Mucosa of descending colon (tissue), 3 donors: ENCODE results near the gene ZNF385C. TPM values are rescaled to one million over a fixed set of nuclear protein-coding genes. Genes with fewer than 3 reads are reported as not detected.

ENCODE experiments used
- ATAC-seq: fragments of 200-7000 bp; cut with Tn5 transposase; one replicate; pipeline ENCODE4 v1.9.1; 2020; ENCODE audit warnings: mild to moderate bottlenecking, moderate library complexity
- DNase-seq, 3 donors: peaks; one replicate each; pipeline ENCODE4 v3.0.0-alpha.2; 2020
- H3K36me3 ChIP-seq: fragments of 200-600 bp; one replicate; pipeline ENCODE4 v1.8.0; 2021; ENCODE audit warnings: low read depth, mild to moderate bottlenecking
- H3K4me1 ChIP-seq: fragments of 200-600 bp; one replicate; pipeline ENCODE4 v1.8.0; 2021; ENCODE audit warnings: low read depth, mild to moderate bottlenecking
- H3K4me3 ChIP-seq: fragments of 200-600 bp; one replicate; pipeline ENCODE4 v1.8.0; 2021; ENCODE audit warnings: mild to moderate bottlenecking
- H3K9me3 ChIP-seq: fragments of 200-600 bp; one replicate; pipeline ENCODE4 v1.8.0; 2021; ENCODE audit warnings: mild to moderate bottlenecking
- CTCF ChIP-seq: fragments of 200-600 bp; IDR thresholded peaks from one replicate; pipeline ENCODE4 v1.8.0; 2022; ENCODE audit warnings: antibody characterized with exemption, mild to moderate bottlenecking
- intact Hi-C, 2 donors: fragments of 100-400 bp; cut with DNase I in 1 of 2; cut with micrococcal nuclease in 1 of 2; formaldehyde crosslinking; loops; one replicate each; pipeline versions ENCODE4 v1.11.0 to v1.11.1; 2022; cut with DNase I, micrococcal nuclease
- total RNA-seq, 3 donors: library from RNA; stranded (reverse); fragmentation: NEBNext Ultra II Directional in 2 of 3; extraction: Animal tissue kit (Norgen Biotek cat#: 25700) in 2 of 3; gene quantifications; one replicate each; pipeline versions ENCODE4 v1.2.1 to v1.2.4, GENCODE V29; 2021 to 2023
- donor health status: DM: no; HTN: no; CAD: no; lungs with moderate emphysema.
- donor health status: DM: no; HTN: no; CAD: no.
- donor health status: DM: no; HTN: yes; CAD: no.

Gene ZNF385C
- total RNA-seq, 3 donors from 2014 or later: 0.41 to 0.96 (median 0.58) TPM

- ATAC-seq (no peak), DNase-seq (no peak)
- intact Hi-C loops: no loop called here
- peaks cover 7% of the 10 kb centered on the region for H3K4me1 ChIP-seq
- TF ChIP-seq CTCF: no peak
- no peaks in the 10 kb centered on the region for H3K36me3 ChIP-seq
- H3K4me3 ChIP-seq: no peak overlapping the region
- no peaks in the 10 kb centered on the region for H3K9me3 ChIP-seq
Observed at GRCh38 chr17:42045719-42046118, 52.6 kb downstream of the ZNF385C start.

GRCh38 chr17:42042598-42043319, 55.5 kb downstream of the ZNF385C start:
- H3K36me3 ChIP-seq: no peaks in the 10 kb centered on the region
- H3K4me3 ChIP-seq: no peak overlapping the region
- DNase-seq (no peak), ATAC-seq (no peak)
- no peaks in the 10 kb centered on the region for H3K9me3 ChIP-seq
- TF ChIP-seq CTCF: no peak
- intact Hi-C loops: no loop called here
- H3K4me1 ChIP-seq: no peaks in the 10 kb centered on the region

- no peak for ATAC-seq
- no peak for TF ChIP-seq CTCF
- intact Hi-C loops: no loop called here
Observed at GRCh38 chr17:42041619-42042018, 56.7 kb downstream of the ZNF385C start.

GRCh38 chr17:42040818-42041217, 57.5 kb downstream of the ZNF385C start:
- ATAC-seq (no peak), DNase-seq (no peak)
- no peaks in the 10 kb centered on the region for H3K36me3 ChIP-seq
- H3K4me3 ChIP-seq: no peak overlapping the region
- H3K4me1 ChIP-seq: no peaks in the 10 kb centered on the region
- intact Hi-C loops: no loop called here
- no peaks in the 10 kb centered on the region for H3K9me3 ChIP-seq
- no peak for TF ChIP-seq CTCF

More at GRCh38 chr17:42041619-42042018, 56.7 kb downstream of the ZNF385C start:
- Histone ChIP-seq H3K9me3 (no peaks in the 10 kb centered on the region), H3K4me3 (no peak overlapping the region), H3K4me1 (no peaks in the 10 kb centered on the region), H3K36me3 (no peaks in the 10 kb centered on the region)
- DNase-seq: no peak

- no peak overlapping the region for H3K4me3 ChIP-seq
- no peaks in the 10 kb centered on the region for H3K9me3 ChIP-seq
- H3K4me1 ChIP-seq: no peaks in the 10 kb centered on the region
- ATAC-seq (peak; percentile 54), DNase-seq (no peak)
- no peak for TF ChIP-seq CTCF
- H3K36me3 ChIP-seq: no peaks in the 10 kb centered on the region
- intact Hi-C loops: no loop called here
Observed at GRCh38 chr17:42039794-42040763, 58.2 kb downstream of the ZNF385C start.
